NCI-H2196 treated with DMSO at 0.1 percent for 48 hours (cell line): ENCODE data around the gene EXD1.

Experiments
- DNase-seq: peaks from one replicate; lab custom pipeline; 2025; ENCODE audit not compliant: unreplicated experiment; lab: John Stamatoyannopoulos, UW

Gene EXD1

DNA sequence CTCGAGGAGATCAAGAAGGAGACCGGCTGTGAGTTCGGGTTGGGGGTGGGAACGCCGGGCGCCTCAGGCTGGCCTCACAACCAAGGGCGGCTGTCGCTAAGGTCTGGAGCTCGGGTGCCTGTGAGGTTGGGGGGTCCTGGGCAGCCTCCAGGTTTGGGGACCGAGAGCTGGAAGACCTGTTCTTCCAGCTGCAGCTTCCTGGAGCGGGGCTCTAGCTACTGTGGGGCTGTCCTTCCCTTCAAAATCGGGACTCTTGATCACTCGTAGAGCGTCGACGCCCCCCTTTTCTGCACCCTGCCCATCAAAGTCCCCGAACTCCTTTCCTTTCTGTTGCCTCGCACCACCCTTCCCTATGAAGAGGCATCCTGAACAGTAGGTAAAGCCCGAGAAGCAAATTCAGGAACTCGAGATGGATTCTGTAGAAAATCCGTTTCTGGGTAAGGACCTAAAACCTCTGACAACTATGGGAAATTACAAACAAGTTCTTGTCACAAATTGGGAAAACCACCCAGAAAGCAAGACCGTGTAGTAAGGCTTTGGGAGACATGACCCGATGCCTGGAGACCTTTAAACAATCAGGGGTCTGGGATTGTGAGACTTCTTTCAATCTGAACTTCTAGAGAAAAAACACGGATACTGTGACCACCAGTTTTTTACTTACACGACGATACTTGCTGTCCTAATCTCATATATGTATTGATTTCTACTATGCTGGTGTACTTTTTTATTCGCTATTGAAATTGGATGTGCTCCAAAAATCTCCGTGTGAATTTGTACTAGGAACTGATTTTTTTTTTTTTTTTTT is 1.1 kb upstream of the EXD1 start:
- no peak for DNase-seq

DNA sequence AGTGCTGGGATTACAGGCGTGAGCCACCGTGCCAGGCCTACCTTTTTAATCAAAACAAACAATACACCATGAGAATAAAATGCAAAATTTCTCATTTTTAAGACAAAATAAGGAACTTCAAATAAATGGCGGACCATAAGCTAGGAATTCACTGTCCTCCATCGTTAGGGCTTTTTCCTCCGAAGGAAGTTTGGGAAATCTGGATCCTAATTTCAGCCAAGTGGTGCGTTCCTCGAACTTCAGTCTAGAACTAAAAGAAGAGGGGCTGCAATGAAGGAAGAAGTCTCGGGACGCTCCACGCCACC is 260 bp downstream of the EXD1 start:
- no peak for DNase-seq

DNA sequence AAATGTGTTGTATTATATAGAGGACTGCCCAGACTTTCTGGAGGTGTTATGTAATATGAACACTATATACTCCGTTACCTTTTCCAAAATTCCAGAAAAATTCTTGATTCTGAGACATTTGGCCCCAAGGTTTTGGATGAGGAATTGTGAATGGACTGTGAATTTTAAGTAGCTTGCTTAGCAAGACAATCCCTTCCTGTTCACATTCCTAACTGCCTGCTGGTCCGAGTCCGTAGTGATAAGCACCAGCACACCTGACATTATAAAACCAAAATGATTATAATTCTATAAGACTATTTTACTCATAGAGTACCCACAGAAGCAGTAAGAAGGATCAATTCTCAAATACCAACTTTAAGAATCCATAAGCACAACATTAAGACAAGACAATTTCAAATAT is 11.2 kb downstream of the EXD1 start:
- DNase-seq, result no peak

DNA sequence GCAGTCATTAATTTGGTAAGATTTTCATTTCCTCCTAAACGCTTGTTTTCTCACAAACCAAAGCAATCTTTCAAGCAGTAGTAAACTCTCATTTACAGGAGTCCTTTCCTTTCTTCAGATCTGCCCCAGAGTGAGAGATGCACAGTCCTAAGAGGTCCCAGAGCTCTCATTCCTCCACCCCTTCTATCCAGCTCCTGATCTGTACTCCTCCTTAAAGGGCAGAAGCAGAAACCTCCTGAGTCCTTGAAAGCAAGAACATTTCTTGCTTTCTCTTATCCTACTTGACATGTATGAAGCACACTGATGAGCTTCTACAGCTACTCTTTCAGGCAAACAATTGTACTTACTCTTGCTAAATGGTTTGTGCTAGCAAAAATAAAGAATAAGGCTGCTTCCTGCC is 11.7 kb downstream of the EXD1 start:
- no peak for DNase-seq

DNA sequence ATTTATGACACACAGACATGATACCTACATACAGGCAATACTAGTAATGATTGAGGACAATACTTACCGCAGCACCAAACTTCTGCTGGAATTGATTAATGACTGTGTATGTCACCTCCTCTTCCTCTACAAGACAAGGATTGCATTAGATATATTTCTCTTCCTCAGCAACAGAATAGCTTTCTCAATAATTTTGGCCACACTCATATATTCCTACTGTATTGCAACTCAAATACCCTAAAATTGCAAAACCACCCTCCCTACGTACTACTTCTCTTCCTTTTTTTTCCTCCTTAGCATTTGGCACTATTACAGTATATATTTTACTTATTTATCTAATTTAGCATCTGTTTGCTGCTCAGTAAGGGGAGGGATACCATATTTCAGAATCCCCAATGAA is 14.8 kb downstream of the EXD1 start:
- DNase-seq, result no peak

DNA sequence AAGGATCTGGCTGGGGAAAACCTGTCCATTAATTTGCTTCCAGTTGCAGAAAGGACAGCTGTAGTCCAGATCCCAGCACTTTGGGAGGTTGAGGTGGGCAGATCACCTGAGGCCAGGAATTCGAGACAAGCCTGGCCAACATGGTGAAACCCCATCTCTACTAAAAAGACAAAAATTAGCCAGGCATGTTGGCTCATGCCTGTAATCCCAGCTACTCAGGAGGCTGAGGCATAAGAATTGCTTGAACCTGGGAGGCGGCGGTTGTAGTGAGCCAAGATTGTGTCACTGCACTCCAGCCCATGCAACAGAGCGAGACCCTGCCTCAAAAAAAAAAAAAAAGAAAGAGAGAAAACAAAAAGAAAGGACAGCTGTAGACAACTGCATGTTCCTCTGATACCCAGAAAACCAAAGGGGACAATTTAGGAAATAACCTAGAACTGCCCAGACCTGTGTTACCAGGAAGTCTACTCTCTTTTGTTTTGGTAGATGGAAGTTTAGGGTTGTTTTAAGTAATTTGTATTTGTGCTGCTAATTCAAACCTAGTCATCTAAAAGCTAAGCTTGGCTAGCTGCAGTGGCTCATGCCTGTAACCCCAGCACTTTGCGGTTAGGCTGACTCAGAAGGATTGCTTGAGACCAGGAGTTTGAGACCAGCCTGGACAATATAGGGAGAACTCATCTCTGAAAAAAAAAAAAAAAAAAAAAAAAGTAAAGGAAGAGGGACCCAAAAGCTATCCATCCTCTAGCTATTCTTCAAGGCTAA is 22.7 kb downstream of the EXD1 start:
- no peak for DNase-seq

DNA sequence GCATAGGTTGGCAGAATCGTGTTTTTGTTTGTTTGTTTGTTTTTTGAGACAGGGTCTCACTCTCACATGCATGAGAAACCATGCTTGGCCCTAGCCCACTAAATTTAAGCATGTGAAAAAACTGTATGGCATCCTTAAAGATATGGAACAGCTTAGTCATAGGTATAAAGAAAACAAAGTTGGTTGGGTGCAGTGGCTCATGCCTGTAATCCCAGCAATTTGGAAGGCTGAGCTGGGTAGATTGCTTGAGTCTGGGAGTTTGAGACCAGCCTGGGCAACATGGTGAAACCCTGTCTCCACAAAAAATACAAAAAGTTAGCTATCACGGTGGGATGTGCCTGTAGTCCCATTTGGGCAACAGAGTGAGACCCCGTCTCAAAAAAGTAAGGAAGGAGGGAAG is 25.2 kb downstream of the EXD1 start:
- no peak for DNase-seq

DNA sequence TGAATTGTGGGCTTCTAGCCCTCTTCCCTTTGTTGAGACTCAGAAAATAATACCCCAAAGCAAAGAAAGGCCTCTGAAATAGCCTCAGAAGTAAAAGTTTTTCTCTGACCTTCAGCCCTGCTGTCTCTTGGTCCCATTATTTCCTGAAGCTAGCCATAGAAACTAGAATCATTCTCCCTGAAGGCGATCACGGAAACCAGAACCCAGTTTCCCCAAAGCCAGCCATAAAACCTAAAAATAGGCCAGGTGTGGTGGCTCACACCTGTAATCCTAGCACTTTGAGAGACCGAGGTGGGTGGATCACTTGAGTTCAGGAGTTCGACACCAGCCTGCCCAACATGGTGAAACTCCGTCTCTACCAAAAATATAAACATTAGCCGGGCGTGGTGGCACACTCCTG is 27.2 kb downstream of the EXD1 start:
- no peak for DNase-seq

DNA sequence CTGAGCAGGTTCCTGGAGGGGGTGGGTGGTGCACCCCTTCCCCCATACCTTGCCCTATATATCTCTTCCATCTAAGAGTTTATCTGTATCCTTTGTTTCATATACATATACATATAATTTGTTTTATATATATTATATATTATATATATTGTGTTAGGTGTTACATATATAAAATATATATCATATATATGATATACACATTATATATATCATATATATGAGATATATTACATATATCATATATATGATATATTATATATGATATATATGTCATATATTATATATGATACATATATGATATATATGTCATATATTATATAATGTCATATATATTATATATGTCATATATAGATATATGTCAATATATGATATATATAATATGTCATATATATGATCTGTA is 31.1 kb downstream of the EXD1 start:
- DNase-seq, result no peak

DNA sequence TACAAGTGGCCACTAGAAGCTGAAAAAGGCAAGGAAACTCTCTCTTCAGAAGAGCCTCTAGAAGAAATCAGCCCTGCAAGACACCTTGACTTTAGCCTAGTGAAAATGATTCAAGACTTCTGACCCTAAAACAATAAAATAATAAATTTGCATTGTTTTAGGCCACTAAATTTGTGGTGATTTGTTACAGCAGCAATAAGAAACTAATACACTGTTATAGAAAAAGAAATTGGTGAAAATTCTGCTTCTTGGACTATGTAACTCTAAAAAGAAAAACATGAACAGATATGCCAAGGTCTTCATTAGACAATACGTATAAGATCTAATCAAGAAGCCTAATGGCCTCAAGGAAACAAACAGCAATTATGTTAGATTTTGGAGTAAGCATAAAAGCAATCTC is 36.1 kb downstream of the EXD1 start:
- DNase-seq, result no peak

DNA sequence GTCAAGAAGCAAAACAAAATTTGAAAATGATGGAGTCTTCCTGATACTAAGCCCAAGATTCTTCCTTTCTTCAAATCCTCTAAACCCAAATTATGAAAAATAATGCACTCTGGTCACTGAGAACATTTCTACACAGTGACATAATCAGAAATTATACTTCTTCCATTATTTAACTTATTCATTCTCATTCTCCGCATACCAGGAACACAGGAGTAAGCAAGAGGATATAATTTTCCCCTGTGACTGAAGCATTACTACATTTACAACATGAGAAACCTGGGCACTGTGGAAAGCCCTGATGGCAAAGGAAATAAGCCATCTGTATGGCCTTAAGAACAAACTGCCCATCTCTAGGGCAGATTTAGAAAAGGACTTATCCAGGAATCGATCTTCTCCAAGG is 47.0 kb downstream of the EXD1 start:
- DNase-seq, result no peak

DNA sequence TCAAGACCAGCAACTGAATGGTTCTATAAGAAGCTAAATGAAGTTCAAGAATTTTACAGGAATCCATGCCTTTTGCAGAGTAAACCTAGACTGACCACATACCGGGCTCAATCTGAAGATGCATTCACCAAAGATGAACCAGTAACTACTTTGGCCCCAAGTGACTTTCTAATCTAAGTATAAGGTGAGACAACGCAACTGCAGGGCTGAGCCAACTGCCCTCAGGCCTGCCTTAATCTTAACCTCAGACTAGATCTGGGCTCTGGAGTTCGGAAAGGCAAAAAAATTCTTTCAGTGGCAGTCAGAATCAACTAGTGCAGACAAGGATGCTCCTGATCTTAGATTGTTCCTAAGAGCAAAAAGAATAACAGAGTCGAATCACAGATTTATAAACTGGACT is 48.3 kb downstream of the EXD1 start:
- no peak for DNase-seq

DNA sequence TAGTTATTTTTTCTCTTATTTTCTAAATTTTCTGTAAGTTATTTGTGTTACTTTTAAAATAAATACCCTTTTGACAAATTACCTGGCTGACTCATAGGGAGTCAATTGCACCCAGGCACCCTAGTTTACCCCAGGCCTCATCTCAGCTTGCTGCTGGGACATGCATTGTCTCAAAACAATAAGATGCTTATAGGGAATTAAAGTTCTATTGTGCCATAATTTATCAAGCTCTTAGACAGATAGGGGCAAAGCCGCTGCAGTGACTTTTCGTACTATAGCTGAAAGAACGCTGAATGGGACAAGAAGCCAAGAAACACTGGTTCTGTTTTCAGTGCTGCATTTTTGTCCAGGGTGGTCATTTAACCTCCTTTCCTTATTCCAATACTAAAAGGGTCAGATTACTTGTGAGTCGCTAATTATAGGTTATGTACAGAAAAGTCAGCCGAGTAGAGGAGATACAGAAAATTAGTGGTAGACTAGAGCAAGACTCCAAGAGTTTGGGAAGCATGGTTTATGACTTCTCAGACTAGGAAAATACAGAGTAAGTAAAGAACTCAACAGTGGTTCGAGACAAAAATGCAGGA is 50.3 kb downstream of the EXD1 start:
- no peak for DNase-seq

DNA sequence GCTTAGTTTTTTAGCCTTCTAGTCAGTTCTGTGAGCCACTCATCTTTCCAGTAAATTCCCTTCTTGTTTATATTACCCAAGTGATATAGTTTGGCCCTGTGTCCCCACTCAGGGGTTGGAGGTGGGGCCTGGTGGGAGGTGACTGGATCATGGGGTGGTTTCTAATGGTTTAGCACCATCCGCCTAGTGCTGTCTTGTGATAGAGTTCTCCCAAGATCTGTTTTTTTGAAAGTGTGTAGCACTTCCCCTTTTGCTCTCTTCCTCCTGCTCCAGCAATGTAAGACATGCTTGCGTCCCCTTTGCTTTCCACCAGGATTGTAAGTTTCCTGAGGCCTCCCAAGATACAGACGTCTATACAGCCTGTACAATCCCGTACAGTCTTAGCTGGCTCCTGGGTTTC is 60.8 kb downstream of the EXD1 start:
- DNase-seq, result no peak

DNA sequence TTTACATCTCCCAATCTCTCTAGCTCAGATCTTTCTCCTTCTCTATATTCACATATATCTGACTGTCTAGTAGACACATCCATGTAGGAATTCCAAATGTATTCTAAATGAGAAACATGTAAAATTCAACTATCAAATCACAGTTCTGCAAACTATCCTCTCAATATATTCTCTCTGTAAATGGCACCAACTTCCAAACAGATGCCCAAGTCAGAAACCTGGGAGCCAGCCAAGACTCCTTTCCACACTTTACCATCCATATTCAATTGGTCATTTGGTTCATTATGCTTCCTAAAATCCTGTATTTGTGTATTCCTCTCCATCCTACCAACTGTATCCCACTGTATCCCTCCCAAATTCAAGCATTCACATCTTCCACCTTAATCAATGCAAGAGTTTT is 61.5 kb downstream of the EXD1 start:
- no peak for DNase-seq

DNA sequence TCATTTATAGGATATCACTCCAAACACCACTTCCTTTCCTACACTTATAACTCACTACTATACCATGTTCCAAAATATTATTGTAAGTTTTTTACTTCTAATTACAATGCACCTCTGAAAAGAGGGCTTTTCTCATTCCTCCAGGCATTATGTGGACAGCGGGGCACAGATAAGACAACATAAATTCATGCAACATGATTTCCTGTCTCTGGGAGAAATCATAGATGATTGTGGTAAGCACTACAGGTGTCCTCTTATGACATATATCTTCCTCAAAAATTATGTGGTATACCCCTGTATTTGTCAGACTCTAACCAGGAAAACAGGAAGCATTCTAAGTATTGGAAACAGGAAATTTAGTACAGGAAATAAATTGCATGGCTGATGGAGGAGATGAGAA is 68.8 kb downstream of the EXD1 start:
- no peak for DNase-seq

DNA sequence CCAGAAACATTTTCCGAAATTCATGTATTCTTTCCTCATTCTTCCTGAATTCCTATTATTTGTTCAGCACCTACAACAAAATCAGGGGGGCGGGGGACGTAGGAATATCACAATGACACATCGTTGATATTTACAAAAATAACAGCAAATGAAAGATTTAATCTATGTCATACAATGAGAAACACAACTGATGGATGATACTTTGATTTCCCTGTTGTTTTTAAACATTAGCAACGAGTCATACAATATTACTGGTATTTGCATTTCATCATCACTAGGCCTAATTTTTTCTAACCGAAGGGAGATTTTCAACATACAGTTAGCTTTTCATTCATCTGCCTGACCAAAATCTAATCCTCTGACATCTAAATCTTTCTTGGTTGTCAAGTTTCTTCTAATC is 69.2 kb downstream of the EXD1 start:
- DNase-seq, result no peak

DNA sequence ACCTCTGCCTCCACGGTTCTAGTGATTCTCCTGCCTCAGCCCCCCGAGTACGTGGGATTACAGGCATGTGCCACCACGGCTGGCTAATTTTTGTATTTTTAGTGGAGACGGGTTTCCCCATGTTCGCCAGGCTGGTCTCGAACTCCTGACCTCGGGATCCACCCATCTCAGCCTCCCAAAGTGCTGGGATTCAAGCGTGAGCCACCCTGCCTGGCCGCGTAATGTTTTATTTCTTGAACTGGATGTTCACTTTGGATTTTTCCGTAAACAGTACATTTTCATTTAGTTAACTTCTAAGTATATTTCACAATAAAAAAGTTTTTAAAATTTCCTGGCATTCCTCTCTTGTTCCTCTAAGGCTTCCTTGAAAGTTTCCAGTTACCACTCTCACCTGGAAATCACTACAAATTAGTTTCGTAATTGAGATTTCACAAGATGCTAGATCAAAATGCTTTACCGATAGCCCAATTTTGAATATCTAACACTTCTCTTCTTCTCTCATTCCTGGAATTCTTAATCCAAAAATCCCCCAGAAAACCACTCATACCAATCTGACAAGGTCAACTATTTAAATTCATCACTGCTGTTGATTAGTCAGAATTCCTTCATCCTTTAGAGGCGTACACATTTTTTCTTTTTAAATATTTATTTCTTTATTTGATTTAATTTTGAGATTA is 69.8 kb downstream of the EXD1 start:
- no peak for DNase-seq

DNA sequence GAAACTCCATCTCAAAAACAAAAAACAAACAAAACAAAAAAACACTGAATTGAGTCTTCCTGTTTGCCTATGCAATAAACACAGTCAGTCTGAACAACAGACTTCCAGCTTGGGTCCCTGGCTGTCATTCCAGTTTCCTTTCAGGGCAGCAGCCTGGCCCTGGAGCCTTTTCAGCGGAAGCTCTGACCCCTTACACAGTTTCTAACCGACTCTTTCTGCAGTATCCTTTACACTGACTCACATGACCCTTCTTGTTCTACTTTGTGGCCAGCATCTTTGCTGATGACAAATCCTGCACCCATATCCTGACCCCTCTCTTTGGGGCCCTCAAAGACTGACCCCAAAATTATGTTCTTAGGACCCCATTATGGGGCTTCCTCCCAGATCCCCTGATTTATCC is 76.1 kb downstream of the EXD1 start:
- no peak for DNase-seq

DNA sequence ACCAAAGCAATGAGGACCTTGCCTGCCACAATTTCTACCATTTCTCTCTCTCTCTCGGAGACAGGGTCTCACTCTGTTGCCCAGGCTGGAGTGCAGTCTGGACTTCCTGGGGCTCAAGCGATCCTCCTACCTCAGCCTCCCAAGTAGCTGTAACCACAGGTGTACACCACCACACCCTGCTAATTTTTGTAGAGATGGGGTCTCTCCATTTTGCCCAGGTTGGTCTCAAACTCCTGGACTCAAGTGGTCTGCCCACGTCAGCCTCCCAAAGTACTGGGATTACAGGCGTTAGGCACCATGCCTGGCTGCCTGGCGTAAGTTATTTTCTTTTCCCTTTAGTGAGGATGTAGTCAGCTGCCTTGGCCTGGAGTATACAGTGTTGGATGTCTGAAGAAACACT is 76.8 kb downstream of the EXD1 start:
- no peak for DNase-seq

DNA sequence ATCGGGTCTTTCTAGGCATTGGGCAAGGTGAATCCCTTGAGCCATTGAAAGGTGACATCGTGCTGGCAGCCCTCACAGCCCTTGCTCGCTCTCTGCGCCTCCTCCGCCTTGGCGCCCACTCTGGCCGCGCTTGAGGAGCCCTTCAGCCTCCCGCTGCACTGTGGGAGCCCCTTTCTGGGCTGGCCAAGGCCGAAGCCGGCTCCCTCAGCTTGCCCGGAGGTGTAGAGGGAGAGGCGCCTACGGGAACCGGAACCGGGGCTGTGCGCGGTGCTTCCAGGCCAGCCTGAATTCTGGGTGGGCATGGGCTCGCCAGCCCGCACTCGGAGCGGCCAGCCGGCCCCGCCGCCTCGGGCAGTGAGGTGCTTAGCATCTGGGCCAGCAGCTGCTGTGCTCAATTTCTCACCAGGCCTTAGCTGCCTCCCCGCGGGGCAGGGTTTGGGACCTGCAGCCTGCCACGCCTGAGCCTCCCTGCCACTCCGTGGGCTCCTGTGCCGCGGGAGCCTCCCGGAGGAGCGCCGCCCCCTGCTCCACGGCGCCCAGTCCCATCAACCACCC is 79.0 kb downstream of the EXD1 start:
- no peak for DNase-seq

DNA sequence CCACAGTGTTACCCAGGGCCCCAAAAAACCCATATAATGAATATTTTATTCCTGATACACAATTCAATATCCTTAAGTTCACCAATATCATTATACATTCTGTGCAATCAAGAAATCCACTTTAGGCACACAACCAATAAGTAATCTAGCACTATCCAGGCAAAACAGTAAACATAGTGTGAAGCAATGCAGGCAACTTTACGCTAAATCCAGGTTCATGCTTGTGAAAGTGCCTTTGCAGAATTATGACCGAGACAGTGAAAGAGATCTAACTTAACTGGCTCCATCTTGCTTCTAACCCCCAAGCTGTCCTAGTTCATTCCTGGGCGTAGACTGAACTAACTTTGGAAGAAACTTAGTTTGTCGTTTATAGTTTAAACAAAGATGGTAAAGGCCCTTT is 80.3 kb downstream of the EXD1 start:
- DNase-seq, result no peak
